ENCODE data around the gene UBASH3A.
"Not testable (repeated sequence)": the region's sequence is repeated elsewhere in the genome, so short reads cannot be mapped to it uniquely, and the experiment has no call there.

UBASH3A gene

GRCh38 chr21:42404539-42404938 lies 837 bp downstream of the UBASH3A start:
- TF ChIP-seq, protein P1, sequence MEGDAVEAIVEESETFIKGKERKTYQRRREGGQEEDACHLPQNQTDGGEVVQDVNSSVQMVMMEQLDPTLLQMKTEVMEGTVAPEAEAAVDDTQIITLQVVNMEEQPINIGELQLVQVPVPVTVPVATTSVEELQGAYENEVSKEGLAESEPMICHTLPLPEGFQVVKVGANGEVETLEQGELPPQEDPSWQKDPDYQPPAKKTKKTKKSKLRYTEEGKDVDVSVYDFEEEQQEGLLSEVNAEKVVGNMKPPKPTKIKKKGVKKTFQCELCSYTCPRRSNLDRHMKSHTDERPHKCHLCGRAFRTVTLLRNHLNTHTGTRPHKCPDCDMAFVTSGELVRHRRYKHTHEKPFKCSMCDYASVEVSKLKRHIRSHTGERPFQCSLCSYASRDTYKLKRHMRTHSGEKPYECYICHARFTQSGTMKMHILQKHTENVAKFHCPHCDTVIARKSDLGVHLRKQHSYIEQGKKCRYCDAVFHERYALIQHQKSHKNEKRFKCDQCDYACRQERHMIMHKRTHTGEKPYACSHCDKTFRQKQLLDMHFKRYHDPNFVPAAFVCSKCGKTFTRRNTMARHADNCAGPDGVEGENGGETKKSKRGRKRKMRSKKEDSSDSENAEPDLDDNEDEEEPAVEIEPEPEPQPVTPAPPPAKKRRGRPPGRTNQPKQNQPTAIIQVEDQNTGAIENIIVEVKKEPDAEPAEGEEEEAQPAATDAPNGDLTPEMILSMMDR (IDR thresholded peaks at IDR 0.05; ENCODE audit: low read depth, low read length) = no peak
- H3K4me3 ChIP-seq (ENCODE audit: low read depth, low read length) = no peak overlapping the region

GRCh38 chr21:42405064-42406013 lies 1.6 kb downstream of the UBASH3A start:
- TF ChIP-seq, protein P1 (IDR thresholded peaks at IDR 0.05; ENCODE audit: low read depth, low read length) = no peak
- no peak overlapping the region for H3K4me3 ChIP-seq (ENCODE audit: low read depth, low read length)

- no peak overlapping the region for H3K4me3 ChIP-seq (ENCODE audit: low read depth, low read length)
- TF ChIP-seq, protein P1 (IDR thresholded peaks at IDR 0.05; ENCODE audit: low read depth, low read length) = no peak
Measured at GRCh38 chr21:42406201-42406621, 2.5 kb downstream of the UBASH3A start.

DNA sequence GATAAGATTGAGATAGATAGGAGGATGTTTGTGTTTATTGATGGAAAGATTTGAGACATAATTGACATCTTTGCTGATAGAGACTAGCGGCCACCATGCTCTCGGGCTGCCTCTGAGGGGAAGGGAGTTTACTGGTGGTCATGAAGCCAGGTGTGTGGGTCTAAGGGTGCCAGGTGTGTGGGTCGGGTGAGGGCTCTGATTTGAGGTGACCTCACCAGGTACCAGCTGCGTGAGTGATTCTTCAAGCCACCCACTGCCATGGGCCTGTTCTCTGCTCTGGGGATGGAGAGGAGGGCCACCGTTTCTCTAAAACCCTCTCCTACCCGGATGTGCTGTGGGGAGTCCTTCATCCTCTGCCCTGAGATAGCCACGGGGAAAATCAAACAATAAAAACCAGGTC lies 3.2 kb downstream of the UBASH3A start:
- no peak overlapping the region for H3K4me3 ChIP-seq (ENCODE audit: low read depth, low read length)
- TF ChIP-seq, protein P1 (IDR thresholded peaks at IDR 0.05; ENCODE audit: low read depth, low read length) = no peak

- TF ChIP-seq, protein P1 (IDR thresholded peaks at IDR 0.05; ENCODE audit: low read depth, low read length) = no peak
- no peak overlapping the region for H3K4me3 ChIP-seq (ENCODE audit: low read depth, low read length)
Measured at GRCh38 chr21:42407476-42407875, 3.8 kb downstream of the UBASH3A start.

- not testable (repeated sequence) for H3K4me3 ChIP-seq (ENCODE audit: low read depth, low read length)
Measured at GRCh38 chr21:42408718-42409117, 5.0 kb downstream of the UBASH3A start.

GRCh38 chr21:42409366-42409765 lies 5.7 kb downstream of the UBASH3A start:
- TF ChIP-seq, protein P1 (IDR thresholded peaks at IDR 0.05; ENCODE audit: low read depth, low read length) = no peak
- H3K4me3 ChIP-seq (ENCODE audit: low read depth, low read length) = no peak overlapping the region
